Retinal pigment epithelial cell (primary cell): Measurements from ENCODE around the gene IQGAP1.

Experiments
- DNase-seq: peaks from one replicate; pipeline ENCODE4 v3.0.0-alpha.2; 2010; ENCODE audit warnings: low read depth
- H3K4me3 ChIP-seq: 2 replicates; pipeline ENCODE4 v1.5.1; 2011; ENCODE audit warnings: mild to moderate bottlenecking, low read length, control low read depth, moderate library complexity
- CTCF ChIP-seq: conservative IDR thresholded peaks from 2 replicates; pipeline ENCODE4 v1.5.1; 2011; ENCODE audit warnings: low read depth, low read length, control low read depth, inconsistent platforms

IQGAP1 gene

GRCh38 chr15:90550919-90551318 lies 162.9 kb downstream of the IQGAP1 start:
- no peak for DNase-seq
- no peak overlapping the region for H3K4me3 ChIP-seq
- no peak for TF ChIP-seq CTCF
